ENCODE measurements around the gene RALY. TPM values are rescaled to one million over a fixed set of nuclear protein-coding genes. Genes with fewer than 3 reads are reported as not detected.

The RALY gene
- total and polyA plus RNA-seq, 10 of the 15 experiments (the other 5 are each of a cell fraction or from before 2014, with no cell fraction given), result 1.2 to 246 (median 137) TPM

DNA sequence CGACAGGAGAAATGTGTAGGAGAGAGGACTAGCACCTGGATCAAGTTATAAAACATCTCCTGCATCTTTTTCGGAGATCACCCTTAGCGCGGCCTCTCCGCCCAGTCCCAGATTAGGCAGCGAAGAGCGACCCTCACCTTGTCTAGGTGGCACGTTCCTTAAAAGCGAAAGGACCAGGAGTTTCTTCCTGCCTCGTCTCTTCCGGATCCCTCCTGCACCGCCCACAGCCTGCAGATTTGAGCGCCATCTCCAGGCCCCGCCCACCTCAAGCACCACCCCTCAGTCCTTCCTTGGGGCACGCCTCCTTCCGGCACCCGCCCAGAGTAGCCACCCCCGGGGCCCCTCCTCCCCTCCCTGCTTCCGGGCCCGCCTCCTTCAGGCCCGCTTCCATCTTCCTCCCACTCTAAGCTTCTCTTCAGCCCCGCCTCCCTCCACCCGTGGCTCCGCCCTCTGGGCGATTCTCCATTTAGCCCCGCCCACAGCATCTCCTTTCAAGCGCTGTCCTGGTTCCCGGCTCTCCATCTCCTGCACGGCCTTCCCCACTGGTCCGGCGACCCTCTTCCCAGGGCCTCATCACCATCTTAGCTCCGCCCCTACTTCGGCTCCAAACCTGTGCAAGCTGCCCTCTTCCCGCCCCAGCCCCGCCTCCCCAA, 662 bp upstream of the RALY start:
- in situ Hi-C loops (cut with MboI) (no loop called here), intact Hi-C loops (cut with micrococcal nuclease; ENCODE audit: unreplicated experiment) (loop anchor here (2.0 to 10.0 kb wide), 5 partner anchors 110 to 1636 kb away; partner anchors contain the start of genes ASXL1, E2F1, EIF2S2 and ZNF341)
- Histone ChIP-seq H3K36me3 (ENCODE audit: control insufficient read depth in 2 of 2, insufficient read depth in 2 of 2, low read length in 1 of 2) (peaks cover 0 to 3% of the 10 kb centered on the region in 2 experiments; a peak in 1 of 4 replicates), H3K4me3 (peak overlapping the region; percentile 87), H3K27ac (ENCODE audit: control insufficient read depth, insufficient read depth) (peak overlapping the region; percentile 96), H3K4me1 (ENCODE audit: control insufficient read depth, insufficient read depth, low read length) (peaks cover 12% of the 10 kb centered on the region), H3K4me2 (ENCODE audit: control insufficient read depth, insufficient read depth) (peak overlapping the region; percentile 88), H2AFZ (ENCODE audit: control insufficient read depth, low read depth, low read length) (peak overlapping the region; percentile 96), H3K79me2 (ENCODE audit: control insufficient read depth, insufficient read depth, low read length) (peaks cover 60% of the 10 kb centered on the region), H3K9ac (ENCODE audit: control insufficient read depth, insufficient read depth, low read length) (peak overlapping the region; percentile 99), H3K9me3 (replicated peaks; ENCODE audit: control insufficient read depth, insufficient read depth, low read length) (no peaks in the 10 kb centered on the region), H4K20me1 (ENCODE audit: control insufficient read depth, insufficient read depth) (peaks cover 7% of the 10 kb centered on the region), H3K27me3 (replicated peaks in 1 of 2; ENCODE audit: control insufficient read depth in 2 of 2, insufficient read depth in 2 of 2, low read length in 1 of 2) (no peaks in the 10 kb centered on the region)
- FAIRE-seq (peak; percentile 86), DNase-seq (ENCODE audit: low read depth, low spot score) (peak; percentile 93), ATAC-seq (peak; percentile 85)
- ChIA-PET SMC1A (ENCODE audit: uncharacterized antibody, unreplicated experiment) (interaction anchor here (0.6 to 1.6 kb wide), 6 partner anchors 13 to 970 kb away, joined by 3 to 7 read pairs (median 3); partner anchors contain the start of gene EIF2S2), CTCF (interaction anchor here (0.8 to 1.7 kb wide), 4 partner anchors 12 to 120 kb away, joined by 3 to 5 read pairs (median 4); partner anchors contain the start of gene EIF2S2), RAD21 (ENCODE audit: unreplicated experiment) (interaction anchor here (0.5 to 1.9 kb wide), 8 partner anchors 17 to 907 kb away, joined by 3 to 9 read pairs (median 4); partner anchors contain the start of gene EIF2S2), POLR2A (interaction anchor here (0.6 to 2.9 kb wide), 15 partner anchors 12 to 1158 kb away, joined by 3 to 25 read pairs (median 5); partner anchors contain the start of genes CBFA2T2, CHMP4B, EIF2S2 and ITCH)
- BruUV-seq (replicated peaks), result no TSS peak
- WGBS (ENCODE audit: insufficient coverage, insufficient replicate concordance, low lambda C conversion rate, missing lambda C conversion rate), result 1% methylated on average over 30 of the region's 35 CpGs
- no peak for TF ChIP-seq NR2C1 (IDR thresholded peaks at IDR 0.05)
- no peak for TF ChIP-seq TBL1XR1 (IDR thresholded peaks at IDR 0.05; ENCODE audit: low read depth, low read length)
- TF ChIP-seq DPF2 (IDR thresholded peaks at IDR 0.05), result no peak
- TF ChIP-seq YBX1 (IDR thresholded peaks at IDR 0.05), result no peak
- no peak for TF ChIP-seq JUNB (IDR thresholded peaks at IDR 0.05)
- no peak; the same call in 1 of the 2 replicates for TF ChIP-seq CHD2 (IDR thresholded peaks at IDR 0.05; ENCODE audit: borderline replicate concordance, low read depth, low read length)
- TF ChIP-seq, protein P1, sequence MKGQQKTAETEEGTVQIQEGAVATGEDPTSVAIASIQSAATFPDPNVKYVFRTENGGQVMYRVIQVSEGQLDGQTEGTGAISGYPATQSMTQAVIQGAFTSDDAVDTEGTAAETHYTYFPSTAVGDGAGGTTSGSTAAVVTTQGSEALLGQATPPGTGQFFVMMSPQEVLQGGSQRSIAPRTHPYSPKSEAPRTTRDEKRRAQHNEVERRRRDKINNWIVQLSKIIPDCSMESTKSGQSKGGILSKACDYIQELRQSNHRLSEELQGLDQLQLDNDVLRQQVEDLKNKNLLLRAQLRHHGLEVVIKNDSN (IDR thresholded peaks at IDR 0.05; ENCODE audit: borderline replicate concordance, extremely low read length, insufficient read depth, low read depth, low read length), result no peak
- no peak for TF ChIP-seq WRNIP1 (IDR thresholded peaks at IDR 0.05; ENCODE audit: borderline replicate concordance, low read depth, low read length)
- TF ChIP-seq MTA3 (IDR thresholded peaks at IDR 0.05; ENCODE audit: borderline replicate concordance, low read length), result no peak
- peak; percentile 45; the same call in 1 of the 2 replicates for TF ChIP-seq YY1 (IDR thresholded peaks at IDR 0.05; ENCODE audit: low read depth, low read length)
- no peak for TF ChIP-seq JUND (IDR thresholded peaks at IDR 0.05; ENCODE audit: low read depth, low read length)
- peak; percentile 72 for TF ChIP-seq SMAD1 (IDR thresholded peaks at IDR 0.05; ENCODE audit: low read depth, partially characterized antibody)
- TF ChIP-seq, protein P2, sequence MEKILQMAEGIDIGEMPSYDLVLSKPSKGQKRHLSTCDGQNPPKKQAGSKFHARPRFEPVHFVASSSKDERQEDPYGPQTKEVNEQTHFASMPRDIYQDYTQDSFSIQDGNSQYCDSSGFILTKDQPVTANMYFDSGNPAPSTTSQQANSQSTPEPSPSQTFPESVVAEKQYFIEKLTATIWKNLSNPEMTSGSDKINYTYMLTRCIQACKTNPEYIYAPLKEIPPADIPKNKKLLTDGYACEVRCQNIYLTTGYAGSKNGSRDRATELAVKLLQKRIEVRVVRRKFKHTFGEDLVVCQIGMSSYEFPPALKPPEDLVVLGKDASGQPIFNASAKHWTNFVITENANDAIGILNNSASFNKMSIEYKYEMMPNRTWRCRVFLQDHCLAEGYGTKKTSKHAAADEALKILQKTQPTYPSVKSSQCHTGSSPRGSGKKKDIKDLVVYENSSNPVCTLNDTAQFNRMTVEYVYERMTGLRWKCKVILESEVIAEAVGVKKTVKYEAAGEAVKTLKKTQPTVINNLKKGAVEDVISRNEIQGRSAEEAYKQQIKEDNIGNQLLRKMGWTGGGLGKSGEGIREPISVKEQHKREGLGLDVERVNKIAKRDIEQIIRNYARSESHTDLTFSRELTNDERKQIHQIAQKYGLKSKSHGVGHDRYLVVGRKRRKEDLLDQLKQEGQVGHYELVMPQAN (conservative IDR thresholded peaks at IDR 0.05), result no peak; the same call in none of the 2 replicates
- TF ChIP-seq, protein P3, sequence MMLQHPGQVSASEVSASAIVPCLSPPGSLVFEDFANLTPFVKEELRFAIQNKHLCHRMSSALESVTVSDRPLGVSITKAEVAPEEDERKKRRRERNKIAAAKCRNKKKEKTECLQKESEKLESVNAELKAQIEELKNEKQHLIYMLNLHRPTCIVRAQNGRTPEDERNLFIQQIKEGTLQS (IDR thresholded peaks at IDR 0.05; ENCODE audit: borderline replicate concordance, extremely low read depth, low read depth, low read length), result no peak
- TF ChIP-seq, protein P4, sequence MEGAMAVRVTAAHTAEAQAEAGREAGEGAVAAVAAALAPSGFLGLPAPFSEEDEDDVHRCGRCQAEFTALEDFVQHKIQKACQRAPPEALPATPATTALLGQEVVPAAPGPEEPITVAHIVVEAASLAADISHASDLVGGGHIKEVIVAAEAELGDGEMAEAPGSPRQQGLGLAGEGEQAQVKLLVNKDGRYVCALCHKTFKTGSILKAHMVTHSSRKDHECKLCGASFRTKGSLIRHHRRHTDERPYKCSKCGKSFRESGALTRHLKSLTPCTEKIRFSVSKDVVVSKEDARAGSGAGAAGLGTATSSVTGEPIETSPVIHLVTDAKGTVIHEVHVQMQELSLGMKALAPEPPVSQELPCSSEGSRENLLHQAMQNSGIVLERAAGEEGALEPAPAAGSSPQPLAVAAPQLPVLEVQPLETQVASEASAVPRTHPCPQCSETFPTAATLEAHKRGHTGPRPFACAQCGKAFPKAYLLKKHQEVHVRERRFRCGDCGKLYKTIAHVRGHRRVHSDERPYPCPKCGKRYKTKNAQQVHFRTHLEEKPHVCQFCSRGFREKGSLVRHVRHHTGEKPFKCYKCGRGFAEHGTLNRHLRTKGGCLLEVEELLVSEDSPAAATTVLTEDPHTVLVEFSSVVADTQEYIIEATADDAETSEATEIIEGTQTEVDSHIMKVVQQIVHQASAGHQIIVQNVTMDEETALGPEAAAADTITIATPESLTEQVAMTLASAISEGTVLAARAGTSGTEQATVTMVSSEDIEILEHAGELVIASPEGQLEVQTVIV (IDR thresholded peaks at IDR 0.05; ENCODE audit: borderline replicate concordance, partially characterized antibody), result peak; percentile 61
- TF ChIP-seq SIX5 (IDR thresholded peaks at IDR 0.05; ENCODE audit: low read depth, low read length, severe bottlenecking), result no peak
- no peak for TF ChIP-seq MEF2A (IDR thresholded peaks at IDR 0.05; ENCODE audit: insufficient read depth, low read depth, low read length)
- no peak; the same call in none of the 2 replicates for TF ChIP-seq SIN3A (IDR thresholded peaks at IDR 0.05; ENCODE audit: low read depth, low read length)

Data from GM12878 (cell line).